ENCODE results near the gene COL4A6.
"Not testable (repeated sequence)": the region's sequence is repeated elsewhere in the genome, so short reads cannot be mapped to it uniquely, and the experiment has no call there.

The COL4A6 gene

GRCh38 chrX:108380222-108380621 lies 58.0 kb downstream of the COL4A6 start:
- Histone ChIP-seq H3K4me1 (ENCODE audit: control insufficient read depth in 5 of 5, insufficient read depth in 5 of 5, low read length in 5 of 5) (no peaks in the 10 kb centered on the region), H3K27ac (ENCODE audit: low read depth, low read length) (no peak overlapping the region), H3K36me3 (ENCODE audit: control insufficient read depth in 5 of 5, insufficient read depth in 5 of 5, low read length in 5 of 5) (no peaks in the 10 kb centered on the region), H3K4me3 (ENCODE audit: low read depth in 1 of 5, low read length in 5 of 5) (no peak overlapping the region), H3K9ac (ENCODE audit: low read length in 5 of 5) (no peak overlapping the region), H3K9me3 (ENCODE audit: control insufficient read depth in 5 of 5, low read length in 5 of 5) (no peaks in the 10 kb centered on the region), H3K27me3 (ENCODE audit: control insufficient read depth in 5 of 5, insufficient read depth in 4 of 5, low read length in 5 of 5) (no peaks in the 10 kb centered on the region)

DNA sequence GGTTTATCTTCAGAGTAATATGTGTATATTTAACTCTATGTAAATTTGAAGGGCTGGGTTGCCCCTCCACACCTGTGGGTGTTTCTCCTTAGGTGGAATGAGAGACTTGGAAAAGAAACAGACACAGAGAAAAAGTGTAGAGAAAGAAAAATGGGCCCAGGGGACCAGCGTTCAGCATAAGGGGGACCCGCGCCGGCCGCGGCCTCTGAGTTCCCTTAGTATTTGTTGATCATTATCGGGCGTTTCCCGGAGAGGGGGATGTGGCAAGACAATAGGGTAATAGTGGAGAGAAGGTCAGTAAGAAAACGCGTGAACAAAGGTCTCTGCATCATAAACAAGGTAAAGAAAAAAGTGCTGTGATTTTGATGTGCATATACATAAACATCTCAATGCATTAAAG lies 61.4 kb downstream of the COL4A6 start:
- H3K9me3 ChIP-seq (ENCODE audit: control insufficient read depth in 5 of 5, low read length in 5 of 5); H3K4me3 ChIP-seq (ENCODE audit: low read depth in 1 of 5, low read length in 5 of 5); H3K27ac ChIP-seq (ENCODE audit: low read depth, low read length); H3K36me3 ChIP-seq (ENCODE audit: control insufficient read depth in 5 of 5, insufficient read depth in 5 of 5, low read length in 5 of 5); H3K4me1 ChIP-seq (ENCODE audit: control insufficient read depth in 5 of 5, insufficient read depth in 5 of 5, low read length in 5 of 5); H3K27me3 ChIP-seq (ENCODE audit: control insufficient read depth in 5 of 5, insufficient read depth in 4 of 5, low read length in 5 of 5); H3K9ac ChIP-seq (ENCODE audit: low read length in 5 of 5): not testable (repeated sequence)

DNA sequence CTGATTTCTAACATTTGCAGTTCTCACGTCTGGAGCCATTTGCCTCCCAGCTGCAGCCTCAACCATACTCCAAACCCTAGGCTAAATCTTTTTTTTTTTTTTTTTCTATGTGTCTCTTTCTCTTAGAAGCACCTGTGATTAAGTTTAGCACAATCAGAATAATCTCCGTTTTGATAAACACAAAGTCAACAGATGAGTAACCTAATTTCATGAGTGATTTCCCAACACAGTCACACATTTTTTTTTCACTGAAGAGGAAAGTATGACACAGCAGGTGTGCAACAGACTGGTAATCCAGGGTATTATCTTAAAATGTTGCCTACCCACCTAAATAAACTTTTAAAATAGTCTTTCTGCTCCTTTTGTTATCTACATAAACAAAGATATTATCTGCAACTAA lies 62.6 kb downstream of the COL4A6 start:
- not testable (repeated sequence) for H3K4me1 ChIP-seq (ENCODE audit: control insufficient read depth in 5 of 5, insufficient read depth in 5 of 5, low read length in 5 of 5); H3K27ac ChIP-seq (ENCODE audit: low read depth, low read length); H3K9me3 ChIP-seq (ENCODE audit: control insufficient read depth in 5 of 5, low read length in 5 of 5); H3K36me3 ChIP-seq (ENCODE audit: control insufficient read depth in 5 of 5, insufficient read depth in 5 of 5, low read length in 5 of 5); H3K4me3 ChIP-seq (ENCODE audit: low read depth in 1 of 5, low read length in 5 of 5); H3K9ac ChIP-seq (ENCODE audit: low read length in 5 of 5); H3K27me3 ChIP-seq (ENCODE audit: control insufficient read depth in 5 of 5, insufficient read depth in 4 of 5, low read length in 5 of 5)

GRCh38 chrX:108366644-108367406 lies 71.4 kb downstream of the COL4A6 start:
- H3K27ac ChIP-seq (ENCODE audit: low read depth, low read length) = no peak overlapping the region
- no peaks in the 10 kb centered on the region for H3K9me3 ChIP-seq (ENCODE audit: control insufficient read depth in 5 of 5, low read length in 5 of 5)
- H3K27me3 ChIP-seq (ENCODE audit: control insufficient read depth in 5 of 5, insufficient read depth in 4 of 5, low read length in 5 of 5) = peaks cover 0 to 17% (median 4%) of the 10 kb centered on the region in 5 donors
- H3K9ac ChIP-seq (ENCODE audit: low read length in 5 of 5) = no peak overlapping the region
- H3K4me1 ChIP-seq (ENCODE audit: control insufficient read depth in 5 of 5, insufficient read depth in 5 of 5, low read length in 5 of 5) = no peaks in the 10 kb centered on the region
- H3K36me3 ChIP-seq (ENCODE audit: control insufficient read depth in 5 of 5, insufficient read depth in 5 of 5, low read length in 5 of 5) = no peaks in the 10 kb centered on the region
- no peak overlapping the region for H3K4me3 ChIP-seq (ENCODE audit: low read depth in 1 of 5, low read length in 5 of 5)

- no peaks in the 10 kb centered on the region for H3K9me3 ChIP-seq (ENCODE audit: control insufficient read depth in 5 of 5, low read length in 5 of 5)
- H3K36me3 ChIP-seq (ENCODE audit: control insufficient read depth in 5 of 5, insufficient read depth in 5 of 5, low read length in 5 of 5) = no peaks in the 10 kb centered on the region
- H3K9ac ChIP-seq (ENCODE audit: low read length in 5 of 5) = no peak overlapping the region
- H3K4me1 ChIP-seq (ENCODE audit: control insufficient read depth in 5 of 5, insufficient read depth in 5 of 5, low read length in 5 of 5) = no peaks in the 10 kb centered on the region
- H3K27me3 ChIP-seq (ENCODE audit: control insufficient read depth in 5 of 5, insufficient read depth in 4 of 5, low read length in 5 of 5) = peaks cover 0 to 21% (median 4%) of the 10 kb centered on the region in 5 donors
- no peak overlapping the region for H3K4me3 ChIP-seq (ENCODE audit: low read depth in 1 of 5, low read length in 5 of 5)
- no peak overlapping the region for H3K27ac ChIP-seq (ENCODE audit: low read depth, low read length)
These were observed 76.2 kb downstream of the COL4A6 start for GRCh38 chrX:108362026-108362425.

- Histone ChIP-seq H3K9me3 (ENCODE audit: control insufficient read depth in 5 of 5, low read length in 5 of 5) (no peaks in the 10 kb centered on the region), H3K4me1 (ENCODE audit: control insufficient read depth in 5 of 5, insufficient read depth in 5 of 5, low read length in 5 of 5) (no peaks in the 10 kb centered on the region), H3K4me3 (ENCODE audit: low read depth in 1 of 5, low read length in 5 of 5) (no peak overlapping the region), H3K27ac (ENCODE audit: low read depth, low read length) (no peak overlapping the region), H3K9ac (ENCODE audit: low read length in 5 of 5) (no peak overlapping the region), H3K36me3 (ENCODE audit: control insufficient read depth in 5 of 5, insufficient read depth in 5 of 5, low read length in 5 of 5) (no peaks in the 10 kb centered on the region), H3K27me3 (ENCODE audit: control insufficient read depth in 5 of 5, insufficient read depth in 4 of 5, low read length in 5 of 5) (peaks cover 0 to 21% (median 4%) of the 10 kb centered on the region in 5 donors)
These were observed 76.9 kb downstream of the COL4A6 start for GRCh38 chrX:108361316-108361715.

DNA sequence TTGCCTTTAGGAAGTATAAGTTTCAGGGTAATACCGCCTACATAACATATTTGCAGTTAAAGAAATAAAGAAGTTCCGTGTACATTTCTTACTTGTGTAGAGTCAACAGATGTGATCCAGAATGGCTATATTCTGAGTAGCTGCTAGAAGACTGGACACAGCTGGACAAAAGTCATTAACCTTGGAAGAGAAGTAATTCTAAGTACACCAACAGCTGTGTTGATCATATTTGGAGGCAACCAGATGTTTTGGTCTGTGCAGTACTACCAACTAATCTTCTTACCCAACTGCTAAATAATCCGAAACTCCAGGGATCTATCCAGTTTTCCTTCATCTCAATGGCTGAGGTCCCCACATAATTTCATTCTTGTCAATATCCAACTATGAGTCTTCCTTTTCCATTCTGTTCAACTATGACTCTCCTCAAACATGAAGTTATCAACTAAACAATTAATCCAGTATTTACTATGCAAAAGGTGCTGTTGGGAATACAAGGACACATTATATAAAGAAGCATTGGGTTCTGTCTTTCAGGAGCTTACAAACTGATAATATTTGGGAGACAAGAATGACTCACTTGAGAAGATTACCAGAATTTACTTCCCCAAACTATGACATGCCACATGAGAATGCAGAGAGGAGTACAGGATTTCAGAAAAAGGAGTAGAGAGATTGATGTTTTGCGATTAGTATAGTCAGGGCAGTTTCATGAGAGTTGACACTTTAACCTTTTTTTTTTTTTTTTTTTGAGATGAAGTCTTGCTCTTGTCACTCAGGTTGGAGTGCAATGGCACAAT lies 78.2 kb downstream of the COL4A6 start:
- no peak overlapping the region for H3K9ac ChIP-seq (ENCODE audit: low read length in 5 of 5)
- no peak overlapping the region for H3K27ac ChIP-seq (ENCODE audit: low read depth, low read length)
- no peaks in the 10 kb centered on the region for H3K9me3 ChIP-seq (ENCODE audit: control insufficient read depth in 5 of 5, low read length in 5 of 5)
- H3K27me3 ChIP-seq (ENCODE audit: control insufficient read depth in 5 of 5, insufficient read depth in 4 of 5, low read length in 5 of 5) = peaks cover 0 to 21% (median 3%) of the 10 kb centered on the region in 5 donors
- no peaks in the 10 kb centered on the region for H3K36me3 ChIP-seq (ENCODE audit: control insufficient read depth in 5 of 5, insufficient read depth in 5 of 5, low read length in 5 of 5)
- H3K4me1 ChIP-seq (ENCODE audit: control insufficient read depth in 5 of 5, insufficient read depth in 5 of 5, low read length in 5 of 5) = no peaks in the 10 kb centered on the region
- no peak overlapping the region for H3K4me3 ChIP-seq (ENCODE audit: low read depth in 1 of 5, low read length in 5 of 5)

DNA sequence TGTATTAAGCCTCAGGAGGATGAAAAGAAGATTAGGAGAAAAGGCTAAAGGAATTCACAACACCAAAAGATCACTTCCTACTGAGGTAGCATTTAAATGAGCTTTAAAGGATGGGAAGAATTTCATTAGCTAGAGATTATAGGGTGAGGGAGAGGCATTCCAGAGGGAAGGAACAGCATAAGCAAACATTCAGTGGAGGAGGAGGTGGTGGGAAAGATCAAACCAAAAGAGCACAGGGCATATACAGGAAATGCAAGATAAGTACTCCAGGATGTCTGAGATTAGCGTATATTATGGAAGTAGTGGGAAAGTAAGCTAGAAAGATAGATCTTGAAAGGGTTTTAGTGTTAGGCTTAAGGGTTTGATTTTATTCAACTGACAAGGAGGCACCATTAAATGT lies 84.8 kb downstream of the COL4A6 start:
- H3K27ac ChIP-seq (ENCODE audit: low read depth, low read length) = no peak overlapping the region
- no peak overlapping the region for H3K4me3 ChIP-seq (ENCODE audit: low read depth in 1 of 5, low read length in 5 of 5)
- no peaks in the 10 kb centered on the region for H3K36me3 ChIP-seq (ENCODE audit: control insufficient read depth in 5 of 5, insufficient read depth in 5 of 5, low read length in 5 of 5)

GRCh38 chrX:108349210-108349609 lies 89.0 kb downstream of the COL4A6 start:
- H3K27ac ChIP-seq (ENCODE audit: low read depth, low read length) = no peak overlapping the region

More for the DNA sequence above, 84.8 kb downstream of the COL4A6 start:
- H3K9ac ChIP-seq (ENCODE audit: low read length in 5 of 5) = no peak overlapping the region
- H3K9me3 ChIP-seq (ENCODE audit: control insufficient read depth in 5 of 5, low read length in 5 of 5) = no peaks in the 10 kb centered on the region
- H3K27me3 ChIP-seq (ENCODE audit: control insufficient read depth in 5 of 5, insufficient read depth in 4 of 5, low read length in 5 of 5) = peaks cover 0 to 7% (median 0%) of the 10 kb centered on the region in 5 donors
- no peaks in the 10 kb centered on the region for H3K4me1 ChIP-seq (ENCODE audit: control insufficient read depth in 5 of 5, insufficient read depth in 5 of 5, low read length in 5 of 5)

GRCh38 chrX:108348525-108348924 lies 89.7 kb downstream of the COL4A6 start:
- Histone ChIP-seq H3K27ac (ENCODE audit: low read depth, low read length) (no peak overlapping the region), H3K4me1 (ENCODE audit: control insufficient read depth in 5 of 5, insufficient read depth in 5 of 5, low read length in 5 of 5) (no peaks in the 10 kb centered on the region), H3K4me3 (ENCODE audit: low read depth in 1 of 5, low read length in 5 of 5) (no peak overlapping the region), H3K36me3 (ENCODE audit: control insufficient read depth in 5 of 5, insufficient read depth in 5 of 5, low read length in 5 of 5) (no peaks in the 10 kb centered on the region), H3K9me3 (ENCODE audit: control insufficient read depth in 5 of 5, low read length in 5 of 5) (no peaks in the 10 kb centered on the region), H3K9ac (ENCODE audit: low read length in 5 of 5) (no peak overlapping the region), H3K27me3 (ENCODE audit: control insufficient read depth in 5 of 5, insufficient read depth in 4 of 5, low read length in 5 of 5) (peaks cover 0 to 9% (median 0%) of the 10 kb centered on the region in 5 donors)

More at GRCh38 chrX:108349210-108349609, 89.0 kb downstream of the COL4A6 start:
- no peaks in the 10 kb centered on the region for H3K9me3 ChIP-seq (ENCODE audit: control insufficient read depth in 5 of 5, low read length in 5 of 5)
- H3K4me3 ChIP-seq (ENCODE audit: low read depth in 1 of 5, low read length in 5 of 5) = no peak overlapping the region
- H3K27me3 ChIP-seq (ENCODE audit: control insufficient read depth in 5 of 5, insufficient read depth in 4 of 5, low read length in 5 of 5) = peaks cover 0 to 9% (median 0%) of the 10 kb centered on the region in 5 donors
- H3K36me3 ChIP-seq (ENCODE audit: control insufficient read depth in 5 of 5, insufficient read depth in 5 of 5, low read length in 5 of 5) = no peaks in the 10 kb centered on the region
- no peak overlapping the region for H3K9ac ChIP-seq (ENCODE audit: low read length in 5 of 5)
- H3K4me1 ChIP-seq (ENCODE audit: control insufficient read depth in 5 of 5, insufficient read depth in 5 of 5, low read length in 5 of 5) = no peaks in the 10 kb centered on the region
